NCI-H2227 (cell line): ENCODE measurements around the gene GPRC5C.

ENCODE experiments used
- DNase-seq: peaks from one replicate; lab custom pipeline; 2025; ENCODE audit not compliant: unreplicated experiment; lab: John Stamatoyannopoulos, UW

GPRC5C gene

DNA sequence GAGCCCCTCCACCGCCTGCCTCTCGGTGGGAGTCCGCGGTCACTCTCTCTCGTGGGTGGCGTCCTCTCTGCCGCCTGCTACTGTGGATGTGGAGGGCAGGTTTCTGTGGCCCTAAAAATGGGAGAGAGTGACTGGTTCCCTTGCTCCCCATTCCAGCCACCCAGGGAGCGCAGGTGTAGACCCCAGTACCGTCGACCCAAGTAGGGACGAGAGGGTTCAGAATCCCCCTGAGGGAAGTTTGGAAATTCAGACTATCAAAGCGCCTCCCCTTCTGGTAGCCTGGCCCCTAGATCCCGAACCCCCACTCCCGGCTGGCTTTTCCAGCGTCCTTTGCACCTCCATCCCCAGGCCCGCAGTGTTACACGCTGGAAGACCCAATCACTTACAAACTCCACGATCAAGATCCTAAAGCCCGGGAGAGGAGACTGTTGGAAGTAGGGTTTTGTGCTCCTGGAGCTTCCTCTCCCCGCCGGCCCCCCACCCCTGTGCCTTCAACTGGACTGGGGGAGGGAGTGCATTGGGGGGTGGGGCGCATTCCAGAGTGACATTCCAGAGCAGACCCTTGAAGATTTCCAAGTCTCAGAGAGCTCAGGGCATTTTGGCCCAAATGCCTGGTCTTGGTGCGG, 991 bp downstream of the GPRC5C start:
- DNase-seq: no peak

DNA sequence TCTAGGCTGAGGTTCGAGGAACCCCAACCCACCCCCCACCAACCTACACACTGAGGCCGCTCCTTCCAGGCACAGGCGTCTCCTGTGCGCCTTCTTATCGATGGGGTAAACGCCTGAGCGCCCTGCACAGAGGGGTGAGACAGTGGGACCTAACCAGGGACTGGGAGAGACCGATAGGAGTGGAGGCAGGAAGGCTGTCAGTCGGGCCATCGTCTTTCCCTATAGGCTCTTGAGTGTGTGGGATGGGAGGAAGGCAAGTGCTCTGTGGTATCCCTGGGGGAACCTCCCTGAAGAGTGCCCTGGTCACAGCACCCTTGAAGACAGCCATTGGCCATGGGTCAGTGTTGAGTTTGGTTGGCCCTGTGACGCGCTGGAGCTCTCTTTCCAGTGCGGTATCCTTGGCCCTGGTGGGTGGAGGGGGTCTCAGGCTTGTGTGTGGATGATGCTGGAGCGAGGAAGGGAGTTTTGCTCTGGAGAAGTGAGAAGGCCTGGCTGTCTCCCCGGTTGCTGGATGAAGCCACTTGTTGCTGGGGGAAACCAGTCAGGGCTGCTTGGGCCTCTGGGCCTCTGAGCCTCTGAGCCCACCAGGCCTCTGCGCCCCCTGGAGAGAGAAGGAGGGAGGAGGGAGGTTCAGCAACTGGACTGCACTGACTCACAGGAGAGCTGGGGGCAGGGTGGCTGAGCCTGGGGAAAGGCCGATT, 1.7 kb downstream of the GPRC5C start:
- DNase-seq: no peak

DNA sequence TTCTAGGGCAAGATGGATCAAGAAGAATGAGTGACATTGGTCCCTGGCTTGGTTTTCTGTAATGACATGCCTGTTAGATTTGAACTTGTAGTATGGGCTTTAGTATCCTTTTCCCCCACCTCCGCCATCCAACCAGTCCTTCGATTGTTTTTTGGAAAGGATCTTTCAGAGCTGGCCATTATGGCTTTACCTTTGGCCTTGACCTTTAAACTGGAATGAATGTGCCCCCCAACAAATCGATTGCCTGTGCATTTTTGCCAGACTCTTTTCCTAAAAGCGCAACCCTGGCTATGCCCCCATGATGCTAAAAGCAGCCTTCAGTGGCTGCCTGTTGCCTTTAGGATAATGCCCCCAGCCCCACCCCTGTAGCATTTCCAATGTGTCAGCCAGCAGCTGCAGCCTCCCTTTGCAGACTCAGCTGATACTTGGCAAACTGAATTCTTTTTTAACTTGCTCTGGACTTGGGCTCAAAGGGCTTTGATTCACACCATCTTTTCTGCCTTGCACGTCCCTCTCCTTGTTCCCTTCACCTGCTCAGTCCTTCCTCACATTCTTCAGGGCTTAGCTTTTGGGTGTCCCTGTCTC, 4.0 kb downstream of the GPRC5C start:
- DNase-seq: no peak

DNA sequence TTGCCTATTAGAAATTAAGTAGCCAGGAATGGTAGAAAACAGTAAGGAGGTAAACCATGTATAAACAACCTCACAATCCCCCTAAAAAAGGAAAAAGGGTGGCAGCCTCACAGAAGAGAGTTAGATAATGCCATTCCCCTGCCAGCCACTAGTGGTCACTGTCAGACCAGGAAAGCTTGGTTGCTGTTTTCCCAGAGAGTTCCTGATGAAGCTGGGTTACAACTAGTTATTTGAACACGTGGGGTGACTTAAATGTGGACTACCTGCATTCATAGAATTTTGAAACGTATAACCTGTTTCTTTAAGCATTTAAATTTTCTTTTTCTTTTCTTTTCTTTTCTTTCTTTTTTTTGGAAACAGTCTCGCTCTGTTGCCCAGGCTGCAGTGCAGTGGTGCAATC, 5.8 kb downstream of the GPRC5C start:
- no peak for DNase-seq

DNA sequence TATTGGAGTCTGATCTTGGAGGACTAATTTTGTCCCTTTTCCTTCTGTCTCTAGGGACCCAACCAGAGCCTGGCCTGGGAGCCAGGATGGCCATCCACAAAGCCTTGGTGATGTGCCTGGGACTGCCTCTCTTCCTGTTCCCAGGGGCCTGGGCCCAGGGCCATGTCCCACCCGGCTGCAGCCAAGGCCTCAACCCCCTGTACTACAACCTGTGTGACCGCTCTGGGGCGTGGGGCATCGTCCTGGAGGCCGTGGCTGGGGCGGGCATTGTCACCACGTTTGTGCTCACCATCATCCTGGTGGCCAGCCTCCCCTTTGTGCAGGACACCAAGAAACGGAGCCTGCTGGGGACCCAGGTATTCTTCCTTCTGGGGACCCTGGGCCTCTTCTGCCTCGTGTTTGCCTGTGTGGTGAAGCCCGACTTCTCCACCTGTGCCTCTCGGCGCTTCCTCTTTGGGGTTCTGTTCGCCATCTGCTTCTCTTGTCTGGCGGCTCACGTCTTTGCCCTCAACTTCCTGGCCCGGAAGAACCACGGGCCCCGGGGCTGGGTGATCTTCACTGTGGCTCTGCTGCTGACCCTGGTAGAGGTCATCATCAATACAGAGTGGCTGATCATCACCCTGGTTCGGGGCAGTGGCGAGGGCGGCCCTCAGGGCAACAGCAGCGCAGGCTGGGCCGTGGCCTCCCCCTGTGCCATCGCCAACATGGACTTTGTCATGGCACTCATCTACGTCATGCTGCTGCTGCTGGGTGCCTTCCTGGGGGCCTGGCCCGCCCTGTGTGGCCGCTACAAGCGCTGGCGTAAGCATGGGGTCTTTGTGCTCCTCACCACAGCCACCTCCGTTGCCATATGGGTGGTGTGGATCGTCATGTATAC, 8.0 kb downstream of the GPRC5C start:
- no peak for DNase-seq

DNA sequence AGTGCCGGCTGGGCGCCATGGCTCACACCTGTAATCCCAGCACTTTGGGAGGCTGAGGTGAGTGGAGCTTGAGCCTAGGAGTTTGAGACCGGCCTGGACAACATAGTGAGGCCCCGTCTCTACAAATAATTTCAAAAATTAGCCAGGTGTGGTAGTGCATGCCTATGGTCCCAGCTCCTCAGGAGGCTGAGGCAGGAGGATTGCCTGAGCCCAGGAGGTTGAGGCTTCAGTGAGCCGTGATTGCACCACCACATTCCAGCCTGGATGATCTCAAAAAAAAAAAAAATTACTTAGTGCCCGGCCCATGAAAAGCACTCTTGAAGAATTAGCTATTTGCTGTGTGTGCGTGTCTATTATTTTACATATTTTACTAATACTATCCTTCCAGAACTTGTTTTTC, 9.6 kb downstream of the GPRC5C start:
- no peak for DNase-seq

DNA sequence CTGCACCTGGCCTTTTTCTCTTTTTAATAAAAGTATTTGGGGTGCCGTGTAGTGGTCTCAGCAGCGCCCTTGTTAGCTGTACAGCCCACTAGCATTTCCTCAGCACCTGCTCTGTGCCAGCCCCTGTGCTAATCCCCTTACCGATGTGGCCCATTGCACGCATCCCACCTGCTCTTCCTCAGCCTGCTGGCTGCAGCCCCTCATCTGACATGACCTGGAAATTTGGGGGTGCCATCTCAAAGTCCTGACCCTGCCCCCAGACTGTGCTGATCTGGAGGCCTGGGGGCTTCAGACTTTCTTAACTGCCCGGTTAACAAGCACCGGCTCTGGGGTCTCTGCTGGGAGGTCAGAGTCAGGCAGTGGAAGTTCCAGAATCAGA, 10.4 kb downstream of the GPRC5C start:
- no peak for DNase-seq

DNA sequence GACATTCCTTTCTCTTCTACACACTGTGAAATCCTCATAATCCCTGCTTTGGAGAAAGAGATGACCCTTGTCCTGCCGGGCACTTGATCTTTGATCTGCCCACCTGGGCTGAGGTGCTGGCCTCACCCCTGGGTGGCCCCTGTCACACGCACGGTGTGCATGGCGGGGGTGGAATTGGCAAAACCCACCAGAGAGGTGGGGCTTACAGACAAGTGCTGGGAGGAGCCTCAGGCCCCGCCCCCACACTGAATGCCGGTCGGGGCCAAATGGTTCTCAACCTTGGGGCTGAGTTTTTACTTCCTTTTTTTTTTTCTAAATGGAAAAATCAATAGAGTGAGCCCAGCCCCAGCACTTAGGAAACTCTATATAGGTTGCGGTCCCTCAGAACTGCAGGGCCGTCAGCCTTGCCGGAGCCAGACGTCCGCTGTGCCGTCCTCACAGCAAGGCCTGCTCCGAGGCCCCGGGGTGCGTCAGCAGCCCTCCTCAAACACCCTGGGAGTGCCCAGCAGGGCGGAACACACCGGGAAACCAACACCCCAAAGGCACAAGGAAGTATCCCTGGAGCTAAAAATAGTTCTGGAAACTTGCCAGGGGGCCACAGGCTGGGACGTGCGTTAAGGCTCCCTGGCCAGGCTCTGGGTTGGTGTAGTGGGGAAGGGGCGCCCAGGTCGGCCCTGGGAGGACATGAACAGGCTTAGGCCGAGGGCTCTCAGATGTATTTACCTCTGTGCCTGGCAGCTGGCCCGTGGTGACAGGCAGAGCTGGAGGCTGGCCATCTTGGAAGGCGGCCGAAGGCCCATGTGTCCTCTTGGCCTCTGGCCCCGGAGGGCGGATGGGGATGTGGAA, 11.0 kb downstream of the GPRC5C start:
- DNase-seq: peak; percentile 60

DNA sequence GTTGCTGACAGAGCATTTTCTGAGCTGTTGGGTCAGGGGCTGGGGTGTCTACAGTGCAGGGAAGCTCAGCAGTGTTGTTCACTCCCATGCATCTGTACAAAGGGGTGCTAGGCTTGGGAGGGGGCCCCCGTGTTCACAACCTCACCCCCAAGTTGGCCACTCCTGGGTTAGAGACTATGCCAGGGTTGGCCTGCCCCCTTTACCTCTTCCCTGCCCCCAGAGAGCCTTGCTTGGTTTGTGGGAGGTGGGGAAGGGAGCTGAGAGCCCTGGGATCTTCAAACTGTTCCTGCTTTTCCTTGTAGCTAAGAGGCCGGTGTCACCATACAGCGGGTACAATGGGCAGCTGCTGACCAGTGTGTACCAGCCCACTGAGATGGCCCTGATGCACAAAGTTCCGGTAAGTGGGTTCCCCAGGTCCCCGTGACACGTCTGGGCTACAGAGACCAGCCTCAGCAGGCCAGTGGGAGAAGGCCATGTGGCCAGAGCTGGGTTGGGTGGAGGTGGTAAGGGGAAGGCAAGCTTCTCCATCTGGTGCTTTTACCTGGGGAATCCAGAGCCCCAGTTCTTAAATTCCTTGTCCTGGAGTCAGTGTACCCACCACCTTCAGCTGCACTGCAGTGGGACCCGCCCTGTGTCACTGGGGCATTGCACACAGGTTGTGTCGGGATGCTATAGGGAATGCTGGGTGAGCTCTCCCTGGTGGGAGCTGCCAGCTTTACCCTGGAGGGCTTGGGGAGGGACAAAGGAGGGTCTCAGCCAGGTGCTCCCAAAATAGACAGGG, 11.8 kb downstream of the GPRC5C start:
- DNase-seq: no peak

DNA sequence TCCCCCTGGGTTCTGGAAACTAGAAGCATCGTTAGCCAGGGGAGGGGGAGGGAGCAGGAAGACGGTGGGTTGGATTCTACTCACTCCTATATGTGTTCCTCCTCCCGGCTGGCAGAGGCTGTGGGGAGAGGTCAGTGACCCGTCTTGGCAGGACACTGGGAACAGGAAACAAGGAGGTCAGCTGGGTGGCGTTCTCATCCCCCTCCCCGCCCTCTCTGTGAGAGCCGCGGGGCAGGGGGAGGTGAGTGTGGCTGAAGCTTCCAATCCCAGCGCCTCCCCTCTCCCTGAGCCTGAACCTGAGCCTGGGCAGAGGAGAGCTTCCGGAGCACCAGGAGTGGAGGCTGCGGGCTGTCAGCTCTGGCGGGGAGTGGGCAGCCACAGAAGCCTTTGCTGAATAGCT, 12.5 kb downstream of the GPRC5C start:
- DNase-seq: peak; percentile 12

DNA sequence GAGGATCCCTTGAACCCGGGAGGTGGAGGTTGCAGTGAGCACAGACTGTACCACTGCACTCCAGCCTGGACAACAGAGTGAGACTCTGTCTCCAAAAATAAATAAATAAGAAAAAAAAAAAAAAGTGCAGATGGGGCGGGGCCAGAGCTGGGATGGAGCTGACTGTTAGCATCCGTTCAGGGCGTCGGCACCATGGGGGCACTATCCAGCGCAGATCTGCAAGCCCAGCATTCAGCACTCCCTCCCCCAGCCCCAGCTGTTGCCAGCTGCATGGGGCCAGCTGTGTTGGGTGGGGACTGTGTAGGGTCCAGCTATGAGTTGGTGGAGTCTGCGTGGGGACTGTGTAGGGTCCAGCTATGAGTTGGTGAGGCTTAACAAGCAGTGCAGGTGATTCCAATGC, 13.3 kb downstream of the GPRC5C start:
- no peak for DNase-seq

DNA sequence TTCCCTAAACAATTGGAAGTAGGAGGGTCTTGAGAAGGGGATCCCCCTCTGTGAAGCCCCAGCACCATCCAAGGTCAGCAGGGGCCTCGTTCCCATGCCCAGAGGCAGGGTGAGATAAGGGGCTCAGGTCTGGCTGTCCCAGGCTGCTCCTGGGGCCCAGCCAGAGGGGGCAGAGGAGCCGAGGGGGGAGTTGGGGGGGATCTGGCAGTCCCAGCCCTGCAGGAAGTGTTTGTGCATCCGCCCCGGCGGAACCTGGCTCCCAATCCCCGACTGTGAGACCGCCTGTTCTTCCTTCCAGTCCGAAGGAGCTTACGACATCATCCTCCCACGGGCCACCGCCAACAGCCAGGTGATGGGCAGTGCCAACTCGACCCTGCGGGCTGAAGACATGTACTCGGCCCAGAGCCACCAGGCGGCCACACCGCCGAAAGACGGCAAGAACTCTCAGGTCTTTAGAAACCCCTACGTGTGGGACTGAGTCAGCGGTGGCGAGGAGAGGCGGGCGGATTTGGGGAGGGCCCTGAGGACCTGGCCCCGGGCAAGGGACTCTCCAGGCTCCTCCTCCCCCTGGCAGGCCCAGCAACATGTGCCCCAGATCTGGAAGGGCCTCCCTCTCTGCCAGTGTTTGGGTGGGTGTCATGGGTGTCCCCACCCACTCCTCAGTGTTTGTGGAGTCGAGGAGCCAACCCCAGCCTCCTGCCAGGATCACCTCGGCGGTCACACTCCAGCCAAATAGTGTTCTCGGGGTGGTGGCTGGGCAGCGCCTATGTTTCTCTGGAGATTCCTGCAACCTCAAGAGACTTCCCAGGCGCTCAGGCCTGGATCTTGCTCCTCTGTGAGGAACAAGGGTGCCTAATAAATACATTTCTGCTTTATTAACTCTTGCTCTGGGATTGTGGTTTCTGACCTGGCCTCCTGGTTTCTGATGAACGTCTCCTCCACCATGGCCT, 14.9 kb downstream of the GPRC5C start:
- DNase-seq: no peak

DNA sequence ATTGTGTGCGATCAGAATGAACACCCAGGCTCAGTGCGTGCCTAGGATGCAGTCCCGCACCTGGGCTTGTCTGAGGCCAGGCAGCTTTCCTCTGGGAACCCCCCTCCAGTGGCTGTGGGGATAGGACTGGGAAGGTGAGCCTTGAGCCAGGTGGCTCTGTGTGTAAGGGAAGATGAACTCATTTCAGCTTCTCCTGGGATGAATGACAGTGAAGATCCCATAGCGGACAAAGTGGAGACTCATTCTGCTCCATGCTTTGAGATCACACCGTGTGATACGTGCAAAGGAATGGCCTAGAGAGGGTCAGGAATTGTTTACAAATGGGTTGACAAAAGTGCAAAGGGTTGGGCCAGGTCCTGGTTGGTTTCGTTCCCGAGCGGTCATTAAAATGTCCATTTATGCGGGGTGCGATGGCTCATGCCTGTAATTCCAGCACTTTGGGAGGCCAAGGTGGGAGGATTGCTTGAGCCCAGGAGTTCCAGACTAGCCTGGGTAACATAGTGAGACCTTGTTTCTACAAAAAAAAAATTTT, 15.8 kb downstream of the GPRC5C start:
- no peak for DNase-seq

DNA sequence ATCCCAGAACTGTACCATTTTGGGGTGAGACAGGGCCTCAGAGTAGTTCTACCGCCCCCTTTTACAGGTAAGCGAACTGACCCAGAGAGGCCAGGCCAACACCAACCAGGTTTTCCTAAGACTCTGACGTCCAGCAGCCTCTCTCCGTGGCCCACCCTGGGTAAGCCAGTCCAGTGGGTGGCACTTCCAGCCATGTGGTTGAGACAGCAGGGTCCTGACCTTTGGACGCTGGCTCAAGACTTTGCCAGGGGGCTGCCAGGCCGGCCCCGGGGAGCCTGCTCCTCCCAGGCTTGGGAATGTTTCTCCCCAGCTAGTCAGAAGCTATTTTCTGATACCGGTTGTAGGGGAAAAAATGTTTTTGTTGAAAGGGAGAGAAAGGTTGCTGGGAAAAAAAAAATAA, 16.9 kb downstream of the GPRC5C start:
- no peak for DNase-seq

DNA sequence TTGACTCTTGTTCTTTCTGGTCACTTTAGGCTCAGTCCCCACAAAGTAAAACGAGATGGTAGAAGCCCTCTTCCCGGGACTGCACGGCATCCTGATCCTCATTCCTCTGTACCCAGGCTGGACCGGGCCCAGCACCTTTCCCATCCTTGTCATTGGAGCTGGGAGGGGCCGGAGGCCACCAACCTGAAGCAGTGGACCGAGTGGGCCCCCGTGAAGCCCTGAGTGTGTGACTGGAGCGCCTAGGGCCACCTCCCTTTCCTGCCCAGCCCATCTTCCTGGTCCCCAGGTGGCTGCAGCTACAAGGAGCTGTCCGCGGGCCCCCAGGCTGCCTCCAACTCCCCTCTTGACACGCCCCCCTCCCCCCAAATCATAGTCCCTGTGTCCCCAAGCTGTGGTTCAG, 17.4 kb downstream of the GPRC5C start:
- no peak for DNase-seq

DNA sequence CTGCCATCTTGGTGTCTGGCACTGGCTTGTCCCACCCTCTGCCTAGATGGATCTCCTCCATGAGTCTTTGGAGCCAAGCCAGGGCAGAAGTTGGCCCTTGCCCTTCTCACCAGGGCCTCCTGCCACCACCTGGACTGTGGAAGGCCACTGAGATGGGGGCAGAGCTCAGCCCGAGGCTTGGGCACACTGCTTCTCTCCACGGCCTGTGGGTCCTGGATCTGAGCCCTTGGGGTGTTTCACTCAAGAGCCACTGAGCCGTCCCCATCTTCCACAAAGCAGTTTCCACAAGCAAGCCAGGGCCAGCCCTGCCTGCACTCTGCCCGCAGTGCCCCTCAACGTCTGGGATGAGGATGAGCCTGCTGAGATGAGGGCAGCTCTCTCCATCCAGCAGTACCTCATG, 17.9 kb downstream of the GPRC5C start:
- DNase-seq: no peak

DNA sequence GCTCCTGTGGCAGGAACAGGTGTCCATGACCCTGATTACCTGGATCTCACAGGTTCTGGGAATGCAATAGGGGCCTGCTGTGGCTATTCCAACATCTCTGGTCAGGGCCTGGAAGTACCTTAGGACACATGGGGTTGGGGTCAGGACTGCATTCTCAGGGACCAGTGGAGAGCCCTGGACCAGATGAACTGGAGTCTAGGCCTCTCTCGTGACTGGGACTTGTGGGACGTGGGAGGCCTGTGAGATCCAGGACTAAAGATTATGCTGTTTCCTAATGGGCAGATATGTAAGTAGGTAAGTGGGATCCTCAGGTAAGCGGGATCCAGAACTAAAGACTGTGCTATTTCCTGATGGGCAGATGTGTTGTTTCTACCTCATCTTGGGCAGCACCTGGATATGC, 18.3 kb downstream of the GPRC5C start:
- DNase-seq: no peak

DNA sequence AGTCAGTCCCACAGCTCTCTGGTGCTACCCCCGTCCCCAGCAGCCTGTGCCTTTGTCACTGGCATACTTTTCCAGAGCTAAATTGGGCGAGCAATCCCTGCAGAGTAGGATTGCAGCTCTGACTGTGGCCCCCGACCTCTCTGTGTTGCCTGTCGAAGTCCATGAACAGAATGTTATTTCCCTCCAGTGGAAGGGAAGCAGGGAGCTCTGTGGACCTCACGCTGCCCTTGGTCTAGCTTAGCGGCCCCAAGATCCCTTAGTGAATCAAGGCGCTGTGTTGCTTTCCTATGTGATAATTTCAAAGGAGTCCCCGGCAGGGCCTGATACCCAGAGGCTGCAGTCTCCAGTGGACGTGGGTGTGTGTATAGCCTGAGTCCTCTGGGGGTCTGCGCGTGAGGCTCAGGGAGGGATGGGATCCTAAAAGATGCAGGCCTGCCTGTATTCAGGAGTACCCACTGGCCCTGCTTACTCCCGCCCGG, 19.1 kb downstream of the GPRC5C start:
- DNase-seq: no peak

DNA sequence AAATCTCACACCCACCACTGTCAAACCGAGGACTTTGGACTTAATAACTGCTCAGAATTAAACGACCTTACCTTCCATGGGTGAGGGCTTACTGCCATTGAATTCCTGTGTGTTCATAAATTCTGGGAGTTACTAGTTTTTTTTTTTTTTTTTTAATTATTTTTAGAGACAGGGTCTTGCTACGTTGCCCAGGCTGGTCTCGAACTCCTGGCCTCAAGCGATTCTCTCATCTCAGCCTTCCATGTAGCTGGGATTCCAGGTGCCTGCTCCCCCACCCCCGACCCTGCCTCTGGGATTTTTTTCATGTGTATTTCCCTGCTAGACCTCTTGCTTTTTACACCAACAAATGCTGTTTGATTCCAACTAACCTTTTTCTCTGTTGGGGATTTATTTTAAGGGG, 19.7 kb downstream of the GPRC5C start:
- no peak for DNase-seq
